Heart left ventricle (tissue), 16 donors: ENCODE results near the gene FHL1. TPM values are rescaled to one million over a fixed set of nuclear protein-coding genes. Genes with fewer than 3 reads are reported as not detected.

Source experiments
- ATAC-seq, 4 donors: fragments of 200-7000 bp; cut with Tn5 transposase; one replicate each; pipeline ENCODE4 v1.9.1; 2020 to 2022; ENCODE audit warnings: moderate library complexity in 4 of 4, mild to moderate bottlenecking in 3 of 4, moderate number of reproducible peaks in 1 of 4
- DNase-seq, 5 donors: peaks; one replicate each; pipeline ENCODE4 v3.0.0-alpha.2; 2020
- H3K27ac ChIP-seq, 12 donors: fragments of 200-600 bp; sonication (generic) in 4 of 12; one replicate each; pipeline versions ENCODE4 v1.5.0 to v1.8.0; 2016 to 2022; ENCODE audit warnings: mild to moderate bottlenecking in 2 of 12
- H3K27me3 ChIP-seq, 9 donors: fragments of 200-600 bp; sonication (generic) in 2 of 9; one replicate each; pipeline versions ENCODE4 v1.5.1 to v1.8.0; 2016 to 2022; ENCODE audit warnings: mild to moderate bottlenecking in 3 of 9
- H3K36me3 ChIP-seq, 9 donors: fragments of 200-600 bp; sonication (generic) in 2 of 9; one replicate each; pipeline versions ENCODE4 v1.5.0 to v1.8.0; 2018 to 2022; ENCODE audit warnings: mild to moderate bottlenecking in 2 of 9
- H3K4me1 ChIP-seq, 12 donors: fragments of 200-600 bp; sonication (generic) in 4 of 12; one replicate each; pipeline versions ENCODE4 v1.5.0 to v1.8.0; 2016 to 2022; ENCODE audit warnings: mild to moderate bottlenecking in 3 of 12
- H3K4me3 ChIP-seq, 12 donors: fragments of 200-600 bp; sonication (generic) in 4 of 12; one replicate each; pipeline versions ENCODE4 v1.5.0 to v1.8.0; 2017 to 2022; ENCODE audit warnings: mild to moderate bottlenecking in 9 of 12, moderate library complexity in 4 of 12
- H3K9me3 ChIP-seq, 12 donors: fragments of 200-600 bp; sonication (generic) in 4 of 12; one replicate each; pipeline versions ENCODE4 v1.5.0 to v1.8.0; 2016 to 2022; ENCODE audit warnings: mild to moderate bottlenecking in 1 of 12
- CTCF ChIP-seq, 12 donors: fragments of 200-600 bp; sonication (generic) in 4 of 12; IDR thresholded peaks; one replicate each; pipeline versions ENCODE4 v1.5.0 to v1.8.0; 2018 to 2022; ENCODE audit warnings: antibody characterized with exemption in 12 of 12, mild to moderate bottlenecking in 5 of 12
- POLR2A ChIP-seq, 2 donors: fragments of 450-650 bp; IDR thresholded peaks; one replicate each; pipeline ENCODE4 v1.6.1; 2017; ENCODE audit warnings: antibody characterized with exemption in 2 of 2, mild to moderate bottlenecking in 2 of 2, moderate library complexity in 2 of 2
- WGBS, 4 donors: extraction: QIAGEN DNeasy Blood & Tissue Kit in 2 of 4; methylation state at CpG; one replicate each; pipeline versions ENCODE4 v1.1.5 to v1.1.7; 2013 to 2018; 5-methylcytosine and 5-hydroxymethylcytosine counted together
- intact Hi-C, 10 donors: fragments of 100-400 bp; cut with DNase I; formaldehyde crosslinking; loops; one replicate each; pipeline versions ENCODE4 v1.11.1 to v1.14.2; 2022
- polyA plus RNA-seq, 2 donors: library from polyadenylated mRNA; stranded (reverse); fragments of 200-250 nt; gene quantifications; one replicate each; pipeline ENCODE4 v1.2.3, GENCODE V29; 2013
- total RNA-seq, 9 donors: library from RNA; depleted of rRNA in 2 of 9; stranded (reverse); fragments of >200 nt in 2 of 9; fragmentation: NEBNext Ultra II Directional in 3 of 9; extraction: Animal tissue kit (Norgen Biotek cat#: 25700) in 3 of 9; gene quantifications; one replicate each; pipeline versions ENCODE4 v1.1.0 to v1.2.4, GENCODE V29; 2016 to 2023
- donor health status: ischemic (EF 13 %, LVEDD 7.1; RV severe dilation, severe dysfunction).
- donor health status: healthy with polysubstance abuse.
- donor health status: DM: no; HTN: yes; CAD: no.
- donor health status: DM: no; HTN: no; CAD: no.
- donor health status: ischemic (EF 25% LVEDD 6.9; RV normal size, moderate dysfunction).
- donor health status: ischemic (EF 25% LVEDD 5.7; RV mildly dilated, moderate dysfunction).
- donor health status: healthy.
- donor health status: DM: yes; HTN: yes; CAD: no.
- donor health status: ischemic (EF 35%, LVEDD 5.7; RV mildly dilated, moderate dysfunction).
- donor health status: nonischemic (EF 11% LVEDD 7.7; RV severe dilation, severe dysfunction).
- donor health status: DM: yes; HTN: yes; CAD: no.
- donor health status: PGD.
- donor health status: ischemic (EF 29% LVEDD 5.4; RV normal size, mild dysfunction).
- donor health status: nonischemic (EF 23%, LVEDD 6.1; RV moderate dilation, normal function).

Gene FHL1
- total and polyA plus RNA-seq, 11 donors = 1,119 to 4,800 (median 2,127) TPM

DNA sequence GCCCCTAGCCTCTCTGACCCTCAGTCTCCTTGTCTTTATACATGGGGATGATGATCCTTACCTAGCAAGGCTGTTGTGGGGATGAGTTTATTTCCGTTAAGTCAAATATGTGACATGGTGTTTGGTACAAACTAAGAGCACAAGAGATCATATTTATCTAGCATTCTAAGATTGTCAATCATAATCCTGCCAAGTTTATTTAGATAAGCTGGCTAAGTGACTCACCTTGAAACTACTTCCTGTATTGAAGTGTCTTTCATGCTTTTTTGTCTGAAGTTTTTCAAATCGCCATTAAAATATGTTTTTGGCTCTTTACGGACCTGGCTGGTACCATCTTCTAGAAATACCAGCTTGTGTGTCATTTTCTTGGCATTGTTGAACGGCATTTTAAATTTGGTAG is 73.2 kb downstream of the FHL1 start:
- TF ChIP-seq CTCF (IDR thresholded peaks at IDR 0.05) = no peak
- TF ChIP-seq POLR2A (IDR thresholded peaks at IDR 0.05) = no peak
- Histone ChIP-seq H3K27ac (no peak overlapping the region), H3K4me3 (no peak overlapping the region), H3K9me3 (no peaks in the 10 kb centered on the region), H3K27me3 (peaks cover 0 to 11% (median 0%) of the 10 kb centered on the region in 9 donors), H3K36me3 (peaks cover 0 to 90% (median 65%) of the 10 kb centered on the region in 9 donors), H3K4me1 (no peaks in the 10 kb centered on the region)
- ATAC-seq (no peak), DNase-seq (no peak)
- intact Hi-C loops = no loop called here
- WGBS, 4 donors = 71 to 88% (median 77%) methylated on average over 4 of the region's 4 CpGs

DNA sequence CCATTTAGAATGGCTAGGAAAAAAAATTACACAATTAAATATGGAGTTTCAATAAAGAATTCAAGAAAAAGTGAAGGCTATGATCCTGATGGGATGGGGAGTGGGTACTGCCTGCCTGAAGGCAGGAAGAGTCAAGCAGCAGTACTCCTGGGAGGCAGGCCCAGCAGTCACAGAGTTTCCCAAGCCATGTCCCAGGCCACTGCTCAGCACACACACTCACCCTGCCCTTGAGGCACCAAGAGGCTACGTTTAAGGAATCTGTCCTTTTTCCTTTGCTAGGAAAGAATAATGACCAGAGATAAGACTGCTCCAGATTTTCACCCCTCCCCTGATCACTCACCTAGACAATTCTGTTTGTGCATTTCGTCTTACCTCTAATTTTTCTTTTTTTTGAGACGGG is 73.6 kb downstream of the FHL1 start:
- ATAC-seq (no peak), DNase-seq (no peak)
- H3K4me1 ChIP-seq = no peaks in the 10 kb centered on the region
- peaks cover 0 to 11% (median 0%) of the 10 kb centered on the region in 9 donors for H3K27me3 ChIP-seq
- no peak overlapping the region for H3K27ac ChIP-seq
- peaks cover 0 to 95% (median 69%) of the 10 kb centered on the region in 9 donors for H3K36me3 ChIP-seq
- H3K4me3 ChIP-seq = no peak overlapping the region
- TF ChIP-seq POLR2A (IDR thresholded peaks at IDR 0.05) = no peak
- TF ChIP-seq CTCF (IDR thresholded peaks at IDR 0.05) = no peak
- no peaks in the 10 kb centered on the region for H3K9me3 ChIP-seq
- intact Hi-C loops = no loop called here
- 67 to 83% (median 77%) methylated on average over 3 of the region's 3 CpGs for WGBS, 4 donors

- Histone ChIP-seq H3K4me1 (no peaks in the 10 kb centered on the region), H3K27ac (no peak overlapping the region), H3K27me3 (peaks cover 0 to 9% (median 0%) of the 10 kb centered on the region in 9 donors), H3K9me3 (no peaks in the 10 kb centered on the region), H3K36me3 (peaks cover 0 to 99% (median 70%) of the 10 kb centered on the region in 9 donors), H3K4me3 (no peak overlapping the region)
- no peak for TF ChIP-seq CTCF (IDR thresholded peaks at IDR 0.05)
- no peak for TF ChIP-seq POLR2A (IDR thresholded peaks at IDR 0.05)
- 74 to 97% (median 95%) methylated on average over 3 of the region's 3 CpGs for WGBS, 4 donors
- DNase-seq (no peak), ATAC-seq (no peak)
- intact Hi-C loops = no loop called here
These were observed 74.6 kb downstream of the FHL1 start for GRCh38 chrX:136221851-136222513.

DNA sequence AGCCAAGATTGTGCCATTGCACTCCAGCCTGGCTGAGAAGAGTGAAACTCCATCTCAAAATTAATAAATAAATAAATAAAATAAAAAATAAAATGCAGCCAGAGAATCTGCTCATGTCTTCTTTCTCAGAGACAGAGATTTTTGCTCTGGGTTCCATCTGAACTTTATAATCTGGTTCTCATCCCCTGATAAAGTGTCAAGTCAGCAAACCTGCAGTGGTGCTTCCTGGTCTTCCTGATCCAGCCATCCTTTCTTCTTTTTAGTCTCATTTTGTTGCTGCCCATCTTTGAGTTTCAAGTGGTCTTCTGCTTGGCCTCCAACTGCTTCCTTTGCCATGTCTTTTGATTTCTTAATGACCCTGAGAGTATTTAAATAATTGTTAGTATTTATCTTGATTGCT is 79.7 kb downstream of the FHL1 start:
- no peak overlapping the region for H3K4me3 ChIP-seq
- peaks cover 0 to 100% (median 48%) of the 10 kb centered on the region in 9 donors for H3K36me3 ChIP-seq
- no peak overlapping the region for H3K27ac ChIP-seq
- no peaks in the 10 kb centered on the region for H3K9me3 ChIP-seq
- DNase-seq (no peak), ATAC-seq (no peak)
- peaks cover 0 to 3% (median 0%) of the 10 kb centered on the region in 9 donors for H3K27me3 ChIP-seq
- TF ChIP-seq CTCF (IDR thresholded peaks at IDR 0.05) = no peak
- TF ChIP-seq POLR2A (IDR thresholded peaks at IDR 0.05) = no peak
- peaks cover 0 to 9% (median 0%) of the 10 kb centered on the region in 12 donors for H3K4me1 ChIP-seq
- intact Hi-C loops = no loop called here
